OCI-LY7 (cell line): Measurements from ENCODE around the gene AKR7A2.

Source experiments
- CTCF ChIP-seq: fragments of 200-600 bp; sonication (generic); conservative IDR thresholded peaks from 2 replicates; pipeline ENCODE4 v1.5.1; 2014; ENCODE audit warnings: mild to moderate bottlenecking, antibody characterized with exemption, low read length, moderate library complexity, mixed read lengths
- EZH2phosphoT487 ChIP-seq: fragments of 200-600 bp; sonication (generic); IDR thresholded peaks from 2 replicates; pipeline ENCODE4 v1.6.1; 2018; ENCODE audit warnings: low read depth, borderline replicate concordance, mild to moderate bottlenecking, mixed run types, antibody characterized with exemption, low read length, moderate library complexity, mixed read lengths

GRCh38 chr1:19307794-19308508, 4.0 kb downstream of the AKR7A2 start:
- TF ChIP-seq EZH2phosphoT487 (no peak), CTCF (no peak)
